Activated CD4-positive, alpha-beta T cell treated with anti-CD3 and anti-CD28 coated beads for 24 hours (primary cell): Measurements from ENCODE around the gene TNRC6B.

Experiments used
- DNase-seq, 2 donors: peaks; one replicate each; pipeline ENCODE4 v3.0.0-alpha.2; 2020; ENCODE audit warnings: low read depth in 2 of 2

TNRC6B gene

DNA sequence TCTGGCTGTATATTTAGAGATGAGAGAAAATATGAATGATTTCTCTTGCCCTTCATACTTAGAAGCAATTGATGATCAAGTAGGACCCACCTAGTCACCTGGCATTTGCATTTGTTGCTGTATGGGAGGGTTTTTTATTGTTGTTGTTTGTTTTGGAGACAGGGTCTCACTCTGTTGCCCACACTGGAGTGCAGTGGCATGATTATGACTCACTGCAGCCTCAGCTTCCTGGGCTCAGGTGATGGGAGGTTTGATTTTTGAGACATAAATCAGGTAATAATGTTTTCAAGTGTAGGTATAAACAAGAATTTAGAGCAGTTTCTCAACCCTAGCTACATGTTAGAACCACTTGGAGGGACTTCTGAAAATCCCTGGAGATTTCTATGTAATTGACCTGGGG lies 63.0 kb downstream of the TNRC6B start:
- no peak for DNase-seq

DNA sequence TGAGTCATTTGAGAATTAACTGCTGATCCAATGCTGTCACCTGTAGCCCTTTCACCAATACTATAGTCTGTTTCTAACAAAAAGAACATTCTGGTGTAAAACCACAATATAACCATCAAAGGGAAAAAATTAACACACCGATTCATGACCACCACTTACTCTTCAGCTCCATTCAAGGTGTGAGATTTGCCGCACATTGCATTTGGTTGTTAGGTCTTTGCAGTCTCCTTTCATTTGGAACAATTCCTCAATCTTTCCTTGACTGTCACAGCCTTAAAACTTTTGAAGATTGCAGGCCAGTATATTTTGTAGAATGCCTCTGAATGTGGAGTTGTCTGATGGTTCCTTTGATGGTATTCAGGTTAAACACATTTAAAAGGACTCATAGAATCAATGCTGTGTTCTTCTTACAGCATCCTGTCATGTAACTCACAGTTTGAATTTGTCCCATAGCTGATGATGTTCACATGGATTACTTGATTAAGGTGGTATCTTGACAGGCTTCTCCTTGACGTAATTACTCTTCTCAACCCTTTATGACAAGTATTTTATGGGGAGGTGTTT lies 63.6 kb downstream of the TNRC6B start:
- DNase-seq: no peak

DNA sequence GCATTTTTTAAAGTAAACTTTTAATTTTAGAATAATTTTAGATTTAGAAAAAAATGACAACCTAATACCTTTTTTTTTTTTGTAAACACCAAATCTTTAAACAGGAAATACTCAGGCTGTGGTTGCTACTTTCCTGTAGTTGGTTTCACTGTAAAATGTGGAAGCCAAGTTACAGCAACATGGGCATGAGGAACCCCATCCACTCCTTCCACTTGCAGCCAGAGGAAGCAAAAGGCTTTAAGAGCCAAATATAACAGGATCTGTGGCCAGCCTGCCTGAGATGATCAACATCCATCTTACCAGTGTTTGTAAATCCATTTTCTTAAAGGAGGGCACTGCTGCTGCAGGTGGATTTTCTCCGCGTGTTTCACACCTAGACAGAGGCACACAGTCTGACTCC lies 66.2 kb downstream of the TNRC6B start:
- DNase-seq: no peak

DNA sequence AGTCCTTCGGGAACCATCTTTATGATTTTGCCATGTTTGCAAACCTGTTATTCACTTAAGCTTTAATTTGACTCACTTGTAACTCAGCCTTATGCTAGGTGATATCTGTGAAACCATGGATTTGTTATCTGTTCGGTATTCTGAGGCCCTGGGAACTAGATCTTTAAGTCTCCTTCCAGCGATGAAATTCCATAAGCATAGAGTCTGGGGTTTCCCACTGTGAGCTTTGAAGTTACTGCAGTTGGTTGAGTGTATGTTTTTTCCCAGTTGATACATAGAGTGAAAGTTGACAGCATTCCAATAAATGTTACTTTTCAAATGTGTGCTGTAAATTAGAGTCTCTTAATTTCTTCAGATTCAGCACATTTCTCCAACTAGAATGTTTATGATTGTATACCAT lies 66.9 kb downstream of the TNRC6B start:
- DNase-seq: no peak

DNA sequence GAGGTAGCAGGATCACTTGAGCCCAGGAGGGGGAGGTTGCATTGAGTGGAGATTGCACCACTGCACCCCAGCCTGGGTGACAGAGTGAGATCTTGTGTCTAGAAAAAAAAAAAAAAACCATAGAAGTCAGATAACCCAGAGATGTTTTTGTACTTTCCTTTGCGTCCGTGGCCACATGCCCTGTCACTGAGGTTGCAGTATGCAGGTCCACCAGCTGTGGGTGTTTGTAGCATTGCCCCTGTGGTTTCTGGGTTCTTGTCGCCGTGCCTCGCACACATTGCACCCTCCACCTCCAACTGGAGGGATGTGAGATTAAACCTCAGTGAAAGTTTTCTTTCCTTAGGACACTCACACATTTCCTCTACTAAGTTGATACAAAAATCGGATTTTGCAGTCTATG lies 70.3 kb downstream of the TNRC6B start:
- DNase-seq: no peak

DNA sequence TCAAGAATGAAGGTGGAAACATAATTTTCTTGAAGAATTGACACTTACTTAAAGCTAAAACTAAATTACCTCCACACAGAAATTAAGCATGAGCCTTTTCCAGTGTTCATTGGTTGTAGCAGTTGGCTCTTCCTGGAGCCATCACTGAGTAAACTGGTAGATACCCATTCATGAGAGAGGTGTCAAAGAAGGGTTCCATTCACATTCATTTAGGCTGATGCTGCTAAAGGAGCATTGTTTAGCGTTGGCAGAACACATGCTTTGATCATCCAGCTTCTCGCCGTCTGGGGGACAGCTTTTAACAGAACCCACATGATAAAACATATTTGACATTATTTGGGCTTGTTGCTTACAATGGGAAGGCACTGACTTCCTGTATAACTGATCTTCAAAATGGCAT lies 71.6 kb downstream of the TNRC6B start:
- no peak for DNase-seq

DNA sequence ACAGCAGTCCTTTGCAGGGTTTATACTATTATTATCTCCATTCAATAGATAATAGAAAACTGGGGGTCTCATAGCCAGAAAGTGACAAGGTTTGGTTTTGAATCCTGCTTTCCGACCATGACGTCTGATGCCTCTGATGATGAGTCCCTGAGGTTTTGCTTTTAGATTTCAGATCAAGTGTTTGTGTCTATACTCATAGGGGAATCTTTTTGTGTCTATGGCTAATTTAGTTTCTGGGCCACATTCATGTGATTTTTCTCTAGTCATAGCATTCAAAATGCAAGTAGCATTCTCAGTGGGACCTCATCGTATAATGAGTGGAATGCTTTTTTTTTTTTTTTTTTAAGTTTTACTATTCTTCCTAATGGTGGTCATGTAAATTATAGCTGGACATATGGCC lies 72.9 kb downstream of the TNRC6B start:
- DNase-seq: no peak

DNA sequence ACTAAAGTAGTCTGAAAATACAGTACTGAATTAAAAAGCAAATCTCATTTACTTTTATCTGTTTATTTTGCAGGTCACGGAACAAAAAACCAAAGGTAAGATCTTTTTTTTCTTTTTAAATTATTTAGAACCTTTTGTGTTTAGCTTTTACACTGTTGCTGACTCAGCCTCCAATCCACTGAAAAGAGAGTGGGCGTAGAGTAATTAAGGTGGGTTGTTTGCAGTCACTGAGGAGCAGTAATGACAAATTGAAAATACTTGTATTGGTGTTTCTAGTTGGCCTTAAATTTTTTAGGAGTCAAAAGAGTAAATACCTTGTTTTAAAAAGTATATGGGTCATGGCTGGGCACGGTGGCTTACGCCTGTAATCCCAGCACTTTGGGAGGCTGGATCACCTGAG lies 73.4 kb downstream of the TNRC6B start:
- DNase-seq: no peak

DNA sequence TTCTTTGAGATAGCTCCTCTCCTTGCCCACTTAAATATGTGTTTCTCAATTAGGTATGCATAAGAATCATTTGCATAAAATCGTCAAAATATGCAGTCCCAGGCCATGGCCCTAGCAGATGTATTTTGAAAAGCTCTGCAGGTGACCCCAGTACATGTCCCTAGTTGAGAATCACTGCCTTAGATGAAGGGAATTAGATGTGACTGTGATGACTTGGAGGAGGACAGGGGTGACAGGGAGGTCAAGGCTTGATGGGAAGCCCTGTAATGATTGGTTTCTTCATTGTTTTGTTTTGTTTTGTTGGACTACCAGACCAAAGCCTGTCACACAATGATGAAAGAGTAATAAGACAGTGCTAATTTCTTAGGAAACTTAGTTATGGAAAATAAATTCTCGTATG lies 74.4 kb downstream of the TNRC6B start:
- DNase-seq: no peak

DNA sequence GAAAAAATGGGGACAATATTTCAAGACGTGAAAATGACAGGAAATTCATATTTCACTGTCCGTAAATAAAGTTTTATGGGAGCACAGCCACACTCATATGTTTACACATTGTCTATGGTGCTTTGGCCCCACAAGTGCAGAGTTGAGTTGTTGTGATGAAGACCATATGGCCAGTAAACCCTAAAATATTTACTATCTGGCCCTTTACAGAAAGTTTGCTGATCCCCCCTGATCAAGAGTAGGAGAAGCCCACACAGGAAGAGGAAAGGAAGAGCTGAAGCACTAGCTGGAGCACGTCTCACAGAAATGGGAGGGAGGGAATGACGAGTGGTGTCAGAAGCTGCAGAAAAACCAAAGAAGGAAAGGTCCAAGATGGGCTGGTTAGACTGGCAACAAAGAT lies 78.8 kb downstream of the TNRC6B start:
- DNase-seq: no peak

DNA sequence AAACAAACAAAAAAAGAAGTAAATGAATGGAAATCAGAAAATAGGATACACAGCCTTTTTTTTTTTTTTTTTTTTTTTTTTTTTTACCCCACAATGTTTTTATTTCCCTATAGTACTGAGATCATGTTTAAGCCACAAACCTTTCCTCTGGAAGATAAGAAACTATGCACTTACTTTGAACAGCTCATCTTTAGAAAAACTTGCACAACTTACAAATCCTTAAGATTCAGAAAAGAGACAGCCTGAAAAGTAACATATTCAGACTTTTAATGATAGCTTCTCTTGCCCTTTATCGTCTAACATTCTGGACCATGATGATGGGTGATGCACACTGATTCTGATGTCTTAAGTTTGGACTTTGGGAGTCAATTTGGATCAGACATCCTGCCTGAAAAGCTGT lies 80.3 kb downstream of the TNRC6B start:
- no peak for DNase-seq

DNA sequence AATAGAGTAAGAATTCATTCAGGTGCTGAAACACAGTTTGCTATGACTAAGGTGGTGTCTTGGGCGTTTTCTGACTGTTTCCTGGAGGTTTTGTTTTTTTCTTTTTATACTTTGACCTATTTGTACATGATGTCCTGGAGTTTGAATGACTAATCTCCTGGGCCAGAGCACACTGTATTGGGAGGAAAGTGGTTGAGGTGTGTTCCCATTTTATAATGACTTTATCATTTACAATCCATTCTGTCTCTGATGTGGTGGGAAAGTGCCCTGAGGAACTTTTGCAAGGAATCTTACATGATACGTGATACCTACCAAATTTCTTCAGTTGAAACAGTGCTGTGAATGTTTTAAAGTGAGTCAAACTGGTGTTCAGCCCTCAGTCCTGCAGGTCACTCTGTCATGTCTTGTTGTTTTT lies 80.8 kb downstream of the TNRC6B start:
- no peak for DNase-seq

DNA sequence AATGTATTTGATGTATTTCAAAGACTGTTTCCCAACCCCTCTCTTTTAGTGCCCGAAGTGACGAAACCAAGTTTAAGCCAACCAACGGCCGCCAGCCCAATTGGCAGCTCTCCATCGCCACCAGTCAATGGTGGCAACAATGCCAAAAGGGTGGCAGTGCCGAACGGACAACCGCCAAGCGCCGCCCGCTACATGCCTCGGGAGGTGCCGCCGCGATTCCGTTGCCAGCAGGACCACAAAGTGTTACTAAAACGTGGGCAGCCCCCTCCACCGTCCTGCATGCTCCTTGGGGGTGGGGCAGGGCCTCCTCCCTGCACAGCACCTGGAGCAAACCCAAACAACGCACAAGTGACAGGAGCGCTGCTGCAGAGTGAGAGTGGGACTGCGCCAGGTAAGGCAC lies 84.1 kb downstream of the TNRC6B start:
- DNase-seq: no peak

DNA sequence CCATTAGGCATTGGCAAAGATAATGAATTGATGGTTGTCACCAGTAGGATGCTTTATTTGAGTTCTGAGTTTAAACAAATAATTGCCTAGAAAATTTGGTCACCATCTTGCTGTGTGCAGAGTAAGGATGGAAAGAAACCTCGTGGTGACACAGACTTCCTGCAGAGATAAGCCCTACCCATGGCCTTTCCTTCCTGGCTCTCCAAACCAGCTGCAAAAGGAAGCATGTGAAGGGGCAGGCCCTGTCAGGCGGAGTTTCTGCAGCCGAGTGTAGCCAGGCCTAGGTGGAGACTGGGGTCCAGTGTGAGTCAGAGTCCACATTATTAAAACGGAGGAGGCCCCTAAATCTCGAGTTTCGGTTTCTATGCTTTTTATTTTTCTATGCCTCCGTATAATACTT lies 85.5 kb downstream of the TNRC6B start:
- no peak for DNase-seq

DNA sequence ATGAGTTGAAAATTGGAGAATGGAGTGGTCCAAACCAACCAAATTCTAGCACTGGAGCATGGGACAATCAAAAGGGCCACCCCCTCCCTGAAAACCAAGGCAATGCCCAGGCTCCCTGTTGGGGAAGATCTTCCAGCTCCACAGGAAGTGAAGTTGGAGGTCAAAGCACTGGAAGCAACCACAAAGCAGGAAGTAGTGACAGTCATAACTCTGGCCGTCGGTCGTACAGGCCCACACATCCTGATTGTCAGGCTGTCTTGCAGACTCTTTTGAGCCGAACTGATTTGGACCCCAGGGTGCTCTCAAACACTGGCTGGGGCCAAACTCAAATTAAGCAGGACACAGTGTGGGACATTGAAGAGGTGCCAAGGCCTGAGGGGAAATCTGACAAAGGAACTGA lies 88.1 kb downstream of the TNRC6B start:
- no peak for DNase-seq

DNA sequence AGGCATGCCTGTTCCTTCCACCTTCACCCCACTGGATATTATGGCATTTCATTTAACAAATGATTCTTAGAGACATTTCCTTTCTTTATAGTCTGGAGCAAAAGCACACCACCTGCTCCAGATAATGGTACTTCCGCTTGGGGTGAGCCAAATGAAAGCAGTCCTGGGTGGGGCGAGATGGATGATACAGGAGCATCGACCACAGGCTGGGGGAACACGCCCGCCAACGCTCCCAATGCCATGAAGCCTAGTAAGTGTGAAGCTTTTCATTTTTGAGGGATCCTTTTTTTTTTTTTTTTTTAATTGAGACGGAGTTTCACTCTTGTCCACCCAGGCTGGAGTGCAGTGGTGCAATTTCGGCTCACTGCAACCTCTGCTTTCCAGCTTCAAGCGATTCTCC lies 92.3 kb downstream of the TNRC6B start:
- no peak for DNase-seq

DNA sequence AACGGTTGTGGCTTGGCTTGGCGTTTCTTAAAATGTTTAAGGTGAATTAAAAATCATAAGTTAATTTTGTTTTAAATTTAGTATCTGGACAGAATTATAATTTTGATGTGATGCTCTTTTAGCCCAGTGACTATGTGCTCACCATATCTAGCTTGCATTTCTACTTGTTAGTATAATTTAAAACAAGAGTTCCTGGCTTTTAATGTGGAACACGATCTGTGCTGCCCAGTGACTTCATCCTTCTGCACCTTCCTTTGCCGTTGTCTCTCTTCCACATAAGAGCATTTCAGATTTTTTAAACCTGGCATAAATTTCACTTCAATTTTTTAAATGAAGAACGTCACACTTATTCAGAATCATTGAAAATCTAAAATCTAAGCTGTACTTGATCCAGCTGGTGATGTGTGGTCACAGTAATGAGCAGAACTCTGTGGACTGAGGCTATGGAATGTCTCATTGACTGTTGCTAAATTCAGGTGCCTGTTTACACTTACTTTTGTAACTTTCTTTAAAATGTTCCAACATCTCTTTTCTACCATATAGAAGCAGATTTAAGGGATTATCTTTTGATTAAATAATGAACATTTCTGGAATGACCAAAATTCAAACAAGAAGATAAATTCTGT lies 93.1 kb downstream of the TNRC6B start:
- DNase-seq: no peak

DNA sequence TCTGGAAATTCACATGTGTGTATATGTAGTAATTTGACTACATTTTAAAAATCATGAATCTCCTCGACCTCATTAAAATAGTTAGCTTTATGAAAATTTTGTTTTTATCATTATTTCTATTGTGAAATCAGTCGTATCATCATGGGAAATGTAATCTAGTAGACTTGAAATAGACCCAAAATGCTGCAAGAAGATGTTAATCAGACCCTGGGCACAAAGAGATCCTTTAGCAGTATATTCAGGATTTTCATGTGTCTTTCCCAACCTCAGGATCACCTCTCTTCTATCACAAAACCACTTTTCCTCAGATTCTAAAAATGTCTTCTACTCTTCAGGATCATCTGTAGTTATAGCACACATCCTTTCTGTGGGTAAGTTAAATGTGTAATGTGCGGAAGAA lies 93.7 kb downstream of the TNRC6B start:
- no peak for DNase-seq

DNA sequence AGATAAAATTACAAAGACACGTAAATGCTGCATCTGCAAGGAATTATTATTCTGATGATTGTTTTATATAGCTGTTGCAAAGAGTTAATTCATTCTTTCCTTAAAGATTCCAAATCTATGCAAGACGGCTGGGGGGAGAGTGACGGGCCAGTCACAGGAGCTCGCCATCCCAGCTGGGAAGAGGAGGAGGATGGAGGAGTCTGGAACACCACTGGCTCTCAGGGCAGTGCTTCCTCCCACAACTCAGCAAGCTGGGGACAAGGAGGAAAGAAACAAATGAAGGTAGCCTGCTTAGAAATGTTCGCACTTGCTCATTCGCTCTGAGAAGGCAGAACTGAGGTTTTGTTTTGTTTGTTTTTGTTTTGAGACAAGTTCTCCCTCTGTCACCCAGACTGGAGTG lies 95.6 kb downstream of the TNRC6B start:
- no peak for DNase-seq

DNA sequence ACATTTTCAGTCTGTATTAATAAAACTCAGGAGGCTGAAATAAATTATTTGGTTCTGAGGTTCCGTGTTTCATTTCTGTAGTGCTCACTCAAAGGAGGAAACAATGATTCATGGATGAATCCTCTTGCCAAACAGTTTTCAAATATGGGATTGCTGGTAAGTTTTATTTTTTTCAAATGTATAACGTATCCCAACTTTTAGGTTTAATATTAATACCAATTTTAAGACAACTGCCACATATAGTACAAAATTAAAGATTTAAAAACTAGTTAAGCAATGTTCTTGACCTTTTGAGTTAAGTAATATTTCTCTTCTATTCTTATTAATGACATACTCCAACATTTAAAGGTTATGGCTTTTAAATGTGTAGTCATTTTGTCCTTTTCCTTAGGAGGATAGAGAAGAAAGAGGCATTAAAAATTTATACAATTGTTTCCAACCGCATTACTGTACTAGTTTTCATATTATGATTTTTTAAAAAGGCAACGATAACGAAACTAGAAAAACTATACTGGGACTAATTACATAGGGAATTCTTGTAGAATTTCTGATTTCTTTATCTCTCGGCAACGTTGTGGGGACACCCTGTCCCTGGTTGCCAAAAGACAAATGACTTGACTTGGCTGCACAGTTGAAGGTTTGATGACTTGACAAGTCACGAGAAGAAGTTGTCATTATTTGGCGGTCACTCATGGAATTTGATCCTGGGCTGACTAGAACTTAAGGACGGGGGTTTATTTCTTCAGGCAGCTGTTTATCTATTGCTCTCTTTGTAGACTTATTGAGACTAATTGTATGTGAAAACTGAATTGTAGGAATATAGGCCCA lies 99.5 kb downstream of the TNRC6B start:
- no peak for DNase-seq

DNA sequence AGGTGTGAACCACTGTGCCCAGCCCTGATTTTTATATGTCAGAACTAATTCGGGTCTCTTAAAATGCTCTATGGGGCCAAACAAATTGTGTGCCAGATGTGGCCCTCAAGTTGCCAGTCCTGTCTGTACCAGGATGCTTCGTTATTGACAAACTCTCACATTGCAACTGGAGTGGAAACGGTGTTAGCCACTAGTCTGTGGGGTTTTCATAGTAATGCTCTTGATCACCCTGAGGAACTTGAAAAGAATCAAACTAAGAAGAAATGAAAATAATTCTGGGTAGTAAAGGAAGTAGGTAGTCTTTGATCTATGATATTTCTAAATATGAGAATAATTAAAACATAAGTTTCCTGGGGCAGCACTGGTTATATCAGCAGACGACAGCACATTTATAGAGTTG lies 101.3 kb downstream of the TNRC6B start:
- no peak for DNase-seq

DNA sequence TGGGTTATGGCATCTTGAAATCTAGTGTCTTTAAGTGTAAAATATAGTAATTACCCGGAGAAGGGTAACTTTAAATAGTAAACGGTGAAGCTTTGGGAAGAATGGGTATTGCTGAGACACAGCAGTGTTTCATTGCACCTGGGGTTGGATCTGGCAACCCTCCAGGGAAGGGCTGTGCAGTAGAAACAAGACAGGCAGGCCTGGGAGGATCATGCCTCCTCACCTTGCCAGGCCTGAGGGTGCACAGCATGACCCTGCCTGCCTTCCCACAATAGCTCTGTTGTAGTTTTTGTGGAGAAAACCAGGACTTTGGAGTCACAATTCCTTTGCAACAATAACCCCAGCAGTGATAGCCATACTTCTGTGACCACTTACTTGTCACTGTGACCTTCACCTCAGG lies 104.0 kb downstream of the TNRC6B start:
- DNase-seq: no peak

DNA sequence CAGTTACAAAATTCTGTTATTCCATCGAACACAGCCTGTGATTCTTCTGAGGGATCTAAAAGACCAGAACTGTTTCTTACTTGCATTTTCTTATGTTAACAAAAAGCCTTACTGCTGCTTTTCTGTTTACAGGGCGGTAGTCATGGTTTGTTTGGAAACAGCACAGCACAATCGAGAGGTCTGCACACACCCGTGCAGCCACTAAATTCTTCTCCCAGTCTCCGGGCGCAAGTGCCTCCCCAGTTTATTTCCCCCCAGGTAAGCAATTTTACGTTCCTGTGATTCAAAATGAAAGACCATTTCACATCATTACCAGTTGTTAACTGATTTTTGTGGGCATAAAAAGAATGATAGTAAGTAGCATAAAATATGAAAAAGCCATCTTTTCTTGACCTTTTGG lies 107.8 kb downstream of the TNRC6B start:
- DNase-seq: no peak
